HT-29 (cell line): ENCODE results near the gene CCDC85A. TPM values are rescaled to one million over a fixed set of nuclear protein-coding genes. Genes with fewer than 3 reads are reported as not detected.

Experiments
- DNase-seq: peaks from one replicate; pipeline ENCODE4 v3.0.0-alpha.2; 2015; ENCODE audit warnings: low spot score
- total RNA-seq: library from RNA; depleted of rRNA; stranded (reverse); fragments of >200 nt; shearing (Covaris generic); gene quantifications from 2 replicates; pipeline ENCODE4 v1.2.3, GENCODE V29; 2014

Gene CCDC85A
- total RNA-seq, 1 experiment from 2014 or later: 0.10 TPM

GRCh38 chr2:56239030-56239429 lies 55.2 kb downstream of the CCDC85A start:
- no peak for DNase-seq

DNA sequence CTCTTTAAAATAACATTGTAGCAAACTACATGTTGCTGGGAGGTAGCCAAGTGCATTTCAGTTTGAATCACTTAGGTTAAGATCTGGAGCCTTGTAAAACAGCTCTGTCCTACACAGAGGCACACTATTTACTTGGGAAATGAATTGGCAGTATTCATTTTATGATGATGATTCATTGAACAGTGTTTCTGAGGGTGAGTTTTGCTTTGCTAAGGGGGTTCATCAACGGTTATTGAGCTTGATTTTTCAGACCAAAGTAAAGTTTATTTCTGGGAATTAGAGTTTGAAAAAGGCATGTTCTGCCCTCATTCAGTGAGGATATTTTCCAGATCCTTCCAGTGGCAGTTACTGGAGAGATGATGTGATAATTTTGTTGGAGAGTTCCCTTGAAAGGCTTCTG lies 55.6 kb downstream of the CCDC85A start:
- DNase-seq: peak; percentile 13

- DNase-seq: no peak
Observed at GRCh38 chr2:56240210-56240609, 56.4 kb downstream of the CCDC85A start.

DNA sequence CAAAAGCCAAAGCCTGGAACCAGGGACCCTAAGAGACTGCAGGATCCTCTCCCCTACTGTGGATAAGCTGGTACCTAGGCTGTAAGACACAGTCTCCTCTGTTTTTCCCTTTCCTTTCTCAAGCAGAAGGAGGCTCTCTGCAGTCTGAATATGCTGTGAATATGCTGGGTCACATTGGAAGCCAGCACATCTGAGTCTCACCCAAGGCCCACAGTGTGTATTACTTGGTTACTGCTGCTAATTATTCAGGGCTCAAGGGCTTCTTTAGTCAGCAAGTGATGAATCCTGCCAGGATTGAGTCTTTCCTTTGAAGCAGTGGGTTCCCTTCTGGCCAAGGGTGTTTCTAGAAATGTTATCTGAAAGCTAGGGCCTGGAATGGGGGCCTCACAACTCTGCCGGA lies 60.7 kb downstream of the CCDC85A start:
- no peak for DNase-seq

- DNase-seq: peak; percentile 3
Observed at GRCh38 chr2:56244911-56245530, 61.2 kb downstream of the CCDC85A start.

DNA sequence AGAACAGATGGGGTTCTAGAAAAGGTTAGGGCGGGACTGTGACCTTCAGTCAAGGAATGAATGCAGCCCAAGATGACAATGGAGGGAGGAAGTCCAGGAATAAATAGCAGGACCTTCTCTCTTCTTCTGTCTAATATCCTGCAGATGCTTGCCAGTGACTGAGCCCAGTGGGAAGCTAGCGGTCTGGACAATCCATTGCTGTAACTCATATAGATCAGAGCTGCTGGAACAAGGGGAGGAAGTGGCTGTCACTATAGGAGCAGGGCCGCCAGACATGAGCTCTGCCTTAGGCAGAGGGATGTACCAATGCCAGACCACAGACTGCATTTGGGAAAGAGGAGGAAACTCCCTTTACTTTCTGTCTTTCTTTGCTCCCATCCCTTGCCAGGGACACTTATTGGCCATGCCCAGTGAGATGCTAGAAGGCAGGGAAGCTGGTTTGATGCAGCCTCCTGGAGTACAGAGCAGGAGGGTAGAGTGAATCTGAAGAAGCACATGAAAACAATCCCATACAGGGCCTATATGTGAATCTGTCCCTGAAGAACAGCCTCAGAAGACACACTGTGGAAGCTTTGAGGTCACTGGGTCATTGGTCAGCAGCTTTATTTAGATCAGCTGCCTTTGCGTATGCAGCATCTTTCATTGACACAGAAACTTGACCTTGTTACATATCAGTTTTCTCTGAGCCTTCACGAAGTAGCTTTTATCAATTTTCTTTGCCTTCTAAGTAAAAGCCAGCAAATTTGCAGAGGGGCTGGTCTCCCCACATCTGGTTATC lies 65.4 kb downstream of the CCDC85A start:
- DNase-seq: no peak

- no peak for DNase-seq
Observed at GRCh38 chr2:56250153-56250729, 66.5 kb downstream of the CCDC85A start.

DNA sequence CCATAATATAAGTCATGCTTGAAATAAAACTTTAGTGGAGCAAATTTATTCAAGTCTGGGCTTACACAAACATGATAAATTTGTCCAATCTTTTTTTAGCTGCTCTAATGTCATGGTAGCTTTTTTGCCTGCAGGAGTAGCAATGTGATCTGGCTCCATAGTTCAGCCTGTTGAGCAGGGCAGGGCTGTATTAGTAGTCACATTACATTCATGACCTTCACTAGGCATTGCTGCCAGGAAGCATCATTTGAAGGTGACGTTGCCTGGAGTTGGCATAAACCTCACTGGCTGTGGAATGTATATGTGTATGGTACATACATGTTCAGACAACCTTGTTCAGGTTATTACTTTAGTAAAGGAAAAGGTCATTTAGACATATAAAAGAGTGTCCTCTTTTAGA lies 76.6 kb downstream of the CCDC85A start:
- DNase-seq: no peak

DNA sequence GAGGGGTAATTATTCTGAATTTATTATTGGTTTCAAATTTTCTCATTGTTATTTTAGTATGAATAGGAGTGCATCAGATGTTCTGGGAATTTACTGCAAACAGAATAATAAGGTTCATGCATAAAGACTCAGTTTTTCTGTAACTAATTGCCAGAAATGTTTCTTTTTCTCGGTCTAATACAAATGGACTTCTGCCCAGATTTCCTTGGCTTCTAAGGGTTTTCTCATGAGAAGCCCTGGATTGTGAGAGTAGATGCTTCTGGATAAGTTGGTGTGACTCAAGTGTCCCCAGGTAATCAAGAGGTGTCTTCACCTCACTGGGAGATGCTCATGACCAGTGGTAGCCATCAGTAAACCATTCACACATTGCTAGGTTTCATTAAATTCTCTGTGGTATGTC lies 78.5 kb downstream of the CCDC85A start:
- DNase-seq: no peak

GRCh38 chr2:56263876-56264275 lies 80.1 kb downstream of the CCDC85A start:
- DNase-seq: no peak

GRCh38 chr2:56266761-56267414 lies 83.1 kb downstream of the CCDC85A start:
- DNase-seq: no peak

DNA sequence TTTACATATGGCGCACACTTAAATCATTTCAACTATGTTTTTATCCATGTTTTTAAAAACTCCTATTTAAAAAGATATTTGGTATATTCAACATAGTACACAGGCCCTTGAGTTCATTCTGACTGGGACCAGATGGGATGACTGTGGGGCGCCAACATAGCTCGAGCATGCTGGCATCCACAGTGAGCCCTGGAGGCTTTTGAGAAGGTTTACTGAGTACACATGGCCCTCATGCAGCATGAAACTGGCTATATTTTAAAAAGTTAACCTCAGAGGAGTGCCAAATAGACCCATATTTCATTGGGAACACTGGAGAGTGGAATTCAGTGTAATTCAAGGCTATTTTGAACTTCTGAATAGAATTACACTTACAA lies 83.6 kb downstream of the CCDC85A start:
- DNase-seq: no peak

DNA sequence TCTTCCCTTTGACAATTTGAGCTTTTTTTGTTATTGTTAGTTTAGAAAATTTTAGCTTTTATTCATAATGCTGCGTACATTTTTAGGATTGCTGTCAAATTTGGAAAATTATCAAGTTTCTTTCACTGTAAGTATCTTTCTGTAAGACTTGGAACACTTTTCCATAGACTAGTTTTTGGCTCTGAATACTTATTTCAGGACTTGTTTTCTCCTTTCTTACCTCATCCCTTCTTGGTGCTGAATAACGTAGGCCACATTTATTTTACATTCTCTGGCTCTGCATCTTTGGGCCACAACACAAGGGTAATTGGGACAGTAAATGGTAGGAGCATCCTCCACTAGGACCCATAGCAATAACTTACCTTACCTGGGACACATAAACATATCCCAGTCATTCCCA lies 85.1 kb downstream of the CCDC85A start:
- DNase-seq: no peak

DNA sequence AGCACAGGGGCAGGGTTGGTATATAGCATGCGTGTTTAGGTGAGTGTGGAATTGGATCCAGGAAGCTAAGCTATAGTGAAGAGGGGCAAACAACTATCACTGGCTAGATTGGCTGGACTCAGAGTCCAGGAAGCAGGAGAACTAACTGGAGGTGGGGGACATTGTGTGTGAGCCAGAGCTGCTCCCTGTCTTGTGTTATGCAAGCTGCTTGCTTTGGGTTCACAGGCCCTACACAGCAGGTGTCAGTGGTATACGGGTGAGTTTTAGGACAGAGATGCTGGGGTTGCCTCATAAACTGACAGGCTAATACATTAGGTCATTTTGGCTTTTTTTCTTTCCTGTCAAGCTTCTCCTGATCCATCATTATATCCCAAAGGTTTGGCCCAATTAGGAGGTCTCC lies 87.5 kb downstream of the CCDC85A start:
- DNase-seq: no peak

- no peak for DNase-seq
Observed at GRCh38 chr2:56285224-56285623, 101.4 kb downstream of the CCDC85A start.

DNA sequence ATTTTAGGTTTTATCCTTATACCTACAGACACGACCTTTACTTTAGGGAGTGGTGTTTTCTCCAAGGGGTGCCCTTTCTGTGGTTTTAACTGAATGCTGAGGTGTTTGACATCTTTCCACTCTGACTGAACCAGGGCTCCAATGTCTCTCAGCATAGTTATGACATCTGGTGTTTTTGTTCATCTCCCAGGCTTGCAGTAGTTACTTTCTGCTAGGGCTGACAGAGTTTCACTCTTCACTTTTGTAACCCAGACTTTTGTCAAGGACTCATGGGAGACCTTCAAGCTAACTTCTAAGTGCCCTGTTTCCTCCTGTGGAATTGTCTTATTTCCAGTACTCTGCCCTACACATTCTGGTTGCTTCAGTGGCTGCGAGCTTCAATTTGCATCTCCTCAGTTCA lies 103.1 kb downstream of the CCDC85A start:
- no peak for DNase-seq

GRCh38 chr2:56287508-56287907 lies 103.7 kb downstream of the CCDC85A start:
- no peak for DNase-seq

DNA sequence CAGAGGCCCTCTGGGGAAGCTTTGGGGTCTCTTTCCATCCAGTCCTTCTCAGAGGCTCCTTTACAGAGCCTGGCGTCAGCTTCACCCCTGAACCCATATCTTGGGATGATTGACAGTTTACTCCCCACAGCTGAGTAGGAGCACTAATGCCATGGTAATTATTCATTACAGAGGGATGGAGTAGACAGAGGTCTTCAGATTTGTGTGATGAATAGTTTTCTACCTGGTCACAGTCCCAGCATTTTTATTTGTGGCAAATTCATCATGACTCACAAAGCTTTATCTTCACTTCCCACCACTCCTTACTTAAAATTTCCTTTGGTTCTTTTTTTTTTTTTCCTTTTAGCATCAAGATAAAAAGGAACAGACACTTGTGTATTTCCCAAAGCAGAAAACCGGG lies 104.2 kb downstream of the CCDC85A start:
- DNase-seq: no peak

- no peak for DNase-seq
Observed at GRCh38 chr2:56288838-56289580, 105.2 kb downstream of the CCDC85A start.

DNA sequence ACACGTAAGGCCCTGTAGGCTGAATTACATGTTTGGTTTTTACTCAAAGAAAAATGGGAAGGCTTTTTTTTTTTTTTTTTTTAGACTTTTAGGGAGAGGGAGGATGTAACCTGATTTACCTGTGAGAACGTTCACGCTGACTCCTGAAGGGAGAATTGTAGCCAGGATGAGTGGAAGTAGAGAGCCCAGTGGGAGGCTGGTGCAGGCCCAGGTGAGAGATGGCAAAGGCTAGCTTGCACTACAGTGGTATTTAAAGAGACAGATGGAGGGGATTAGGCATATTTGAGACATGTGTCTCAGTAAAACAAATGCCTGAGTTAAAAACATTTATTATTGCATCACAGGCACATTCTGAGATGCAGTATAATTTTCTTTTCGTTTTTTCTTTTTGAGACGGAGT lies 107.9 kb downstream of the CCDC85A start:
- no peak for DNase-seq

DNA sequence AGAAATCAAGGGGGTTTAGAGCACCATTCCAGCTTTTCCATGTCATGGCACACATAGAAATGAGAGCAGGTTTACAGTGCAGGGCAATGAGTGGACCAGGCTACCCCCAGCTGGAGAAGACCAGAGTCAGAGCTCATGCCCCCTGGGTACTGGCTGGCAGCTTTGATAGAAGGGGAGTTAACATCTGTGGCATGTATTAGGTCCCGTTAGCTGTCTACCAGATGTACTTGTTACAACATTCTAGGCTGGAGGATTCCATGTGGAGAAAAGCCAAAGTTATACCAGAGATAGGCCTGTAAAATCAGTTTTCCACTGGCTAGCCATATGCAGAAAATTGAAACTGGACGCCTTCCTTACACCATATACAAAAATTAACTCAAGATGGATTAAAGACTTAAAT lies 109.2 kb downstream of the CCDC85A start:
- DNase-seq: no peak

GRCh38 chr2:56295666-56296065 lies 111.9 kb downstream of the CCDC85A start:
- DNase-seq: no peak
